ENCODE results near the gene CMSS1.

The CMSS1 gene

GRCh38 chr3:99862208-99862607, 44.5 kb downstream of the CMSS1 start:
- Histone ChIP-seq H3K27me3 (ENCODE audit: insufficient read depth, low read length) (no peaks in the 10 kb centered on the region), H3K9me3 (ENCODE audit: low read length) (no peaks in the 10 kb centered on the region), H3K79me2 (ENCODE audit: insufficient read depth, low read length) (no peaks in the 10 kb centered on the region), H4K20me1 (ENCODE audit: insufficient read depth, low read length) (no peaks in the 10 kb centered on the region), H3K4me3 (ENCODE audit: low read depth, low read length, poor library complexity, severe bottlenecking) (no peak overlapping the region), H3K36me3 (ENCODE audit: insufficient read depth, low read length) (no peaks in the 10 kb centered on the region), H3K9me2 (ENCODE audit: low read depth, low read length) (no peaks in the 10 kb centered on the region), H2AFZ (ENCODE audit: low read length) (no peak overlapping the region), H3F3A (ENCODE audit: insufficient read depth, low read length) (no peaks in the 10 kb centered on the region), H3K4me2 (ENCODE audit: low read length) (no peak overlapping the region), H3K4me1 (ENCODE audit: insufficient read depth, low read length, severe bottlenecking) (no peaks in the 10 kb centered on the region), H3K27ac (ENCODE audit: low read depth, low read length, poor library complexity, severe bottlenecking) (no peak overlapping the region), H3K9ac (ENCODE audit: low read length) (no peak overlapping the region)
- TF ChIP-seq, protein P1, sequence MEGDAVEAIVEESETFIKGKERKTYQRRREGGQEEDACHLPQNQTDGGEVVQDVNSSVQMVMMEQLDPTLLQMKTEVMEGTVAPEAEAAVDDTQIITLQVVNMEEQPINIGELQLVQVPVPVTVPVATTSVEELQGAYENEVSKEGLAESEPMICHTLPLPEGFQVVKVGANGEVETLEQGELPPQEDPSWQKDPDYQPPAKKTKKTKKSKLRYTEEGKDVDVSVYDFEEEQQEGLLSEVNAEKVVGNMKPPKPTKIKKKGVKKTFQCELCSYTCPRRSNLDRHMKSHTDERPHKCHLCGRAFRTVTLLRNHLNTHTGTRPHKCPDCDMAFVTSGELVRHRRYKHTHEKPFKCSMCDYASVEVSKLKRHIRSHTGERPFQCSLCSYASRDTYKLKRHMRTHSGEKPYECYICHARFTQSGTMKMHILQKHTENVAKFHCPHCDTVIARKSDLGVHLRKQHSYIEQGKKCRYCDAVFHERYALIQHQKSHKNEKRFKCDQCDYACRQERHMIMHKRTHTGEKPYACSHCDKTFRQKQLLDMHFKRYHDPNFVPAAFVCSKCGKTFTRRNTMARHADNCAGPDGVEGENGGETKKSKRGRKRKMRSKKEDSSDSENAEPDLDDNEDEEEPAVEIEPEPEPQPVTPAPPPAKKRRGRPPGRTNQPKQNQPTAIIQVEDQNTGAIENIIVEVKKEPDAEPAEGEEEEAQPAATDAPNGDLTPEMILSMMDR (IDR thresholded peaks at IDR 0.05; ENCODE audit: low read length) = no peak
- TF ChIP-seq EZH2 (IDR thresholded peaks at IDR 0.05; ENCODE audit: borderline replicate concordance, low read length) = no peak

DNA sequence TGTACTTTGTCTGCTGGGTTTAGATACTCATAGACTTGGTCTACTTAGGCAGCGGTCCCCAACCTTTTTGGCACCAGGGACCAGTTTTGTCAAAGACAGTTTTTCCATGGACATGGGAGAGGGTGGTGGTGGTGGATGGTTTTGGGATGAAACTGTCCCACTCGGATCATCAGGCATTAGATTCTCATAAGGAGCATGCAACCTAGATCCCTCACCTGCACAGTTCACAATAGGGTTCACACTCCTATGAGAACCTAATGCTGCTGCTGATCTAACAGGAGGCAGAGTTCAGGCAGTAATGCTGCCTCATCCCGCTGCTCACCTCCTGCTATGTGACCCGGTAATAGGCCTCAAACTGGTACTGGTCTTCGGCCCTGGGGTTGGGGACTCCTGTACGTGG, 45.3 kb downstream of the CMSS1 start:
- H4K20me1 ChIP-seq (ENCODE audit: insufficient read depth, low read length) = no peaks in the 10 kb centered on the region
- H3K9ac ChIP-seq (ENCODE audit: low read length) = no peak overlapping the region
- no peak for TF ChIP-seq EZH2 (IDR thresholded peaks at IDR 0.05; ENCODE audit: borderline replicate concordance, low read length)
- TF ChIP-seq, protein P1 (IDR thresholded peaks at IDR 0.05; ENCODE audit: low read length) = no peak
- H3K4me1 ChIP-seq (ENCODE audit: insufficient read depth, low read length, severe bottlenecking) = no peaks in the 10 kb centered on the region
- no peak overlapping the region for H3K4me2 ChIP-seq (ENCODE audit: low read length)
- H3K9me3 ChIP-seq (ENCODE audit: low read length) = no peaks in the 10 kb centered on the region
- H2AFZ ChIP-seq (ENCODE audit: low read length) = no peak overlapping the region
- no peaks in the 10 kb centered on the region for H3F3A ChIP-seq (ENCODE audit: insufficient read depth, low read length)
- no peak overlapping the region for H3K4me3 ChIP-seq (ENCODE audit: low read depth, low read length, poor library complexity, severe bottlenecking)
- H3K79me2 ChIP-seq (ENCODE audit: insufficient read depth, low read length) = no peaks in the 10 kb centered on the region
- H3K27me3 ChIP-seq (ENCODE audit: insufficient read depth, low read length) = no peaks in the 10 kb centered on the region
- no peaks in the 10 kb centered on the region for H3K36me3 ChIP-seq (ENCODE audit: insufficient read depth, low read length)
- H3K9me2 ChIP-seq (ENCODE audit: low read depth, low read length) = no peaks in the 10 kb centered on the region
- H3K27ac ChIP-seq (ENCODE audit: low read depth, low read length, poor library complexity, severe bottlenecking) = no peak overlapping the region

DNA sequence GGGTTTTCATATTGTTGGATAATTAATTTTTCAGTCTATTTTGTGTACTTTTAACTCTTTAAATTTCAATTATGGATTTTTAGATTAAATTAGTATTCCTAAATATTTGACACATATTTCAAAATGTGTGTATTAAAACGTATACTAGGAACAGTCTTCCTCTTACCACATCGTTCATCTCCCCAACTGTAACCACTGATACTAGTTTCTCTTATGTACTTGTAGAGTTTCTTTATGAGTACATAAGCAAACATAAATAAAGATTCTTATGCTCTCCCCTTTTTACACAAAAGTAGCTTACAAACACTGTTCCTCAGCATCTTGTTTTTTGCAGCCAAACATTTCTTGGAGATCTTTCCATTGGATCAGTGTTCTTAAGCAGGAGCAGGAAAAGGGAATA, 45.9 kb downstream of the CMSS1 start:
- no peaks in the 10 kb centered on the region for H4K20me1 ChIP-seq (ENCODE audit: insufficient read depth, low read length)
- H3K4me1 ChIP-seq (ENCODE audit: insufficient read depth, low read length, severe bottlenecking) = no peaks in the 10 kb centered on the region
- H3K27me3 ChIP-seq (ENCODE audit: insufficient read depth, low read length) = no peaks in the 10 kb centered on the region
- H3K9me2 ChIP-seq (ENCODE audit: low read depth, low read length) = no peaks in the 10 kb centered on the region
- no peak overlapping the region for H3K27ac ChIP-seq (ENCODE audit: low read depth, low read length, poor library complexity, severe bottlenecking)
- no peak overlapping the region for H3K9ac ChIP-seq (ENCODE audit: low read length)
- no peak for TF ChIP-seq EZH2 (IDR thresholded peaks at IDR 0.05; ENCODE audit: borderline replicate concordance, low read length)
- TF ChIP-seq, protein P1 (IDR thresholded peaks at IDR 0.05; ENCODE audit: low read length) = no peak
- no peak overlapping the region for H2AFZ ChIP-seq (ENCODE audit: low read length)
- H3F3A ChIP-seq (ENCODE audit: insufficient read depth, low read length) = no peaks in the 10 kb centered on the region
- H3K9me3 ChIP-seq (ENCODE audit: low read length) = no peaks in the 10 kb centered on the region
- H3K36me3 ChIP-seq (ENCODE audit: insufficient read depth, low read length) = no peaks in the 10 kb centered on the region
- H3K4me3 ChIP-seq (ENCODE audit: low read depth, low read length, poor library complexity, severe bottlenecking) = no peak overlapping the region
- H3K4me2 ChIP-seq (ENCODE audit: low read length) = no peak overlapping the region
- H3K79me2 ChIP-seq (ENCODE audit: insufficient read depth, low read length) = no peaks in the 10 kb centered on the region

All from OCI-LY1 (cell line).